Erythroblast (primary cell): Measurements from ENCODE around the gene PTPRN.

Source experiments
- GATA1 ChIP-seq: IDR thresholded peaks from 2 replicates; pipeline ENCODE4 v1.6.1; 2011; ENCODE audit warnings: low read depth, mild to moderate bottlenecking, control low read depth, low read length, moderate library complexity
- POLR2A ChIP-seq: IDR thresholded peaks from 2 replicates; pipeline ENCODE4 v1.6.1; 2011; ENCODE audit warnings: mild to moderate bottlenecking, low read length

GRCh38 chr2:219248845-219249202 lies 60.4 kb downstream of the PTPRN start:
- TF ChIP-seq POLR2A (no peak), GATA1 (no peak)
